CD4-positive, alpha-beta T cell treated with Interleukin-4 for 4 hours (primary cell): ENCODE data around the gene DGCR8.
"Not testable (repeated sequence)": the region's sequence is repeated elsewhere in the genome, so short reads cannot be mapped to it uniquely, and the experiment has no call there.

Experiments used
- DNase-seq: peaks from one replicate; pipeline ENCODE4 v3.0.0-alpha.2; 2020

DGCR8 gene

GRCh38 chr22:20053407-20054033, 26.5 kb upstream of the DGCR8 start:
- no peak for DNase-seq

- no peak for DNase-seq
Measured at GRCh38 chr22:20054034-20054427, 26.0 kb upstream of the DGCR8 start.

- no peak for DNase-seq
Measured at GRCh38 chr22:20054485-20054884, 25.6 kb upstream of the DGCR8 start.

- DNase-seq, result no peak
Measured at GRCh38 chr22:20055144-20055543, 24.9 kb upstream of the DGCR8 start.

GRCh38 chr22:20055654-20056053, 24.4 kb upstream of the DGCR8 start:
- DNase-seq, result no peak

GRCh38 chr22:20056161-20056560, 23.9 kb upstream of the DGCR8 start:
- no peak for DNase-seq

GRCh38 chr22:20056696-20057386, 23.2 kb upstream of the DGCR8 start:
- no peak for DNase-seq

- no peak for DNase-seq
Measured at GRCh38 chr22:20057596-20058268, 22.3 kb upstream of the DGCR8 start.

- DNase-seq, result no peak
Measured at GRCh38 chr22:20058989-20059770, 20.9 kb upstream of the DGCR8 start.

- DNase-seq, result no peak
Measured at GRCh38 chr22:20060700-20061480, 19.2 kb upstream of the DGCR8 start.

- no peak for DNase-seq
Measured at GRCh38 chr22:20061481-20061861, 18.6 kb upstream of the DGCR8 start.

- DNase-seq, result no peak
Measured at GRCh38 chr22:20062043-20062765, 17.8 kb upstream of the DGCR8 start.

- no peak for DNase-seq
Measured at GRCh38 chr22:20062766-20063083, 17.3 kb upstream of the DGCR8 start.

- no peak for DNase-seq
Measured at GRCh38 chr22:20063271-20064139, 16.5 kb upstream of the DGCR8 start.

GRCh38 chr22:20064140-20064480, 15.9 kb upstream of the DGCR8 start:
- no peak for DNase-seq

- DNase-seq, result no peak
Measured at GRCh38 chr22:20064545-20065262, 15.3 kb upstream of the DGCR8 start.

GRCh38 chr22:20065896-20066616, 14.0 kb upstream of the DGCR8 start:
- DNase-seq, result no peak

GRCh38 chr22:20066617-20067383, 13.2 kb upstream of the DGCR8 start:
- DNase-seq, result no peak

GRCh38 chr22:20067384-20067682, 12.7 kb upstream of the DGCR8 start:
- DNase-seq, result not testable (repeated sequence)
